GM19023 (cell line): ENCODE measurements around the gene AGAP4.
"Not testable (repeated sequence)": the region's sequence is repeated elsewhere in the genome, so short reads cannot be mapped to it uniquely, and the experiment has no call there.

Experiments
- ATAC-seq: cut with Tn5 transposase; IDR thresholded peaks from one replicate; pipeline ENCODE4 v1.9.1; 2021; ENCODE audit warnings: mild to moderate bottlenecking, moderate library complexity; ENCODE audit not compliant: unreplicated experiment

The AGAP4 gene

DNA sequence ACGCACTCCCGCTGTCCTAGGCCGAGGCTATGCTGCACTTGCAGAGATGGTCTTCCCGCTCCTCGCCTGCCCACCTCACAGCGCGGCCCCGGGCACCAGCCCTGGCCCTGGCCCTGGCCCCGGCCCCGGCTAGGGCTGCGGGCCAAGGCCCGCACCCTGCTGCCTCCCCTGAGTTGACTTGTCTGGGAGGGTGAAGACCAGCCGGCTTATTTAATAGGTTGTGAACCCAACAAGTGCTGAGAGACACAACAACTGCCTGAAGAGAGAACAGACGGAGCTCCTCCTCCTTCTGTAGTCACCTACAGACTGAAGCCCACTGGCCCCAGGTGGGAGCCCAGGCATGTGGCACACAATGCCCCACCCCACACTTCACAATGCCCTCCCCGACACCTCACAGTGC is at the start of gene AGAP4:
Gene AGAP4 (minus strand): TSS at position 101 of the 400 bp plus-strand sequence. CDS start 153 bp downstream, outside the sequence.
- ATAC-seq: not testable (repeated sequence)

DNA sequence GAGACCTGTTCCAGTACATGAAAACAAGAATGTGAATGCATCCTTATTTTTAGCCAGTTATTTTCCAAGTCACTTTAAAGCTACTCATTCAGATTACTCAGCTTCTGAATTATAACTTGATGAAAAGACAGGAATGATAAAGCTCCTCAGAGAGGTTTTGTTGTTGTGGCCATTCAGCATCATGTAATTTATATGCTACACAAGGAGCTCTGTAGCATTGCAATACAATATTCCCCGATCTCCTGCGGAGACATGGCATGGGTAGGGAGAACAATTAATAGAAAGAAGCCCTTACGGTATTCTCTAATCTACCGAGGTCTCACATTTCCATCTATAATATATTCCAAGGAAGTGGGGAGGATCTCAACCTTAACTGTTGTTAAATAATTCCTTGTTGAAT is 43.4 kb upstream of the AGAP4 start:
- not testable (repeated sequence) for ATAC-seq

DNA sequence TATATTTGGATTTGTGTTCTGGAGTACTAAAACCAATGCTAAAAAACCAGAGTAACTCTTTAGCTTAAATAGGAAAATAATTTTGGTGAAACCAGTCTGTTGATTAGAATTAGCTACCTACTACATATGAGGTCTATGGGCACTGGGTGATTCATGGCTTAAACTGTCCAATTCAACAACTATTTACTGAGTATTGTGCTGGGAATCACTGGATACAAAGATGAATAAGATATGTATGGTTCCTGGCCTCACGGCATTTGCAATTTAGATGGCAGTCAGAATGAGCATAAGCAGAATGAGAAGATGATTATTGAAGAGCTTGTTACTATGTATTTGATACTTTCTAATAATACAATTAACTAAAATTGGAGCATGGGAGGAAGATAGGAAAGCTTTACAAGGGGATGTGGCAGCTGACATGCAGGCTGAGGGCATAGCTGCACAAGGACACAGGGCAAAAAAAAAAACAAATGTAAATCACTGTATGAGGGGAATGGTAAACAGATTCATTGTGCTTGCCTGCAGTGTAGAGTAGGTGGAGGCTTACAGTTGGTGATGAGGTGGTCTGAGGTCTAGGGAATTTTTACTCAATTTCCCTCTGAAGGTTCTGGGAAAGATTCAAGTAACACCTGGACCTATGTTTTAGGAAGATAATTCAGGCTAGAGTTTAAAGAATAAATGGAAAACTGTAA is 42.4 kb upstream of the AGAP4 start:
- not testable (repeated sequence) for ATAC-seq

DNA sequence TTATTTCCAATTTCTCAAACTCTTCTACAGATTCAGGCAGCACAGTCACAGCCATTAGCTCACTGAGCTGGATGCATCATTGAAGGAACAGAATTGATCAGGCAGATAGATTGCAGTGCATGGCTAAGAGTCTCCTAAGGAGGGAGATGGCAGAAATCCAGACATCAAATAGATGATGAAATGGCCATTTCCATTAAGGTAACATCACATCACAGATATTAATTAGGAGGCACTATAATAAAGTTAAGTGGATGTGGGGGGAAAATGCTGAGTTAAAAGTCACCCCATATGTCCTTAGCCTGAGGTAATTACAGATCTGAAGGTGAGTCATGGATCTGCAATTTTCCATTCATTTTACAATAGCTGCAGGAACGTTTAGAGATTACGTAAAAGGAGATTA is 35.6 kb upstream of the AGAP4 start:
- not testable (repeated sequence) for ATAC-seq

DNA sequence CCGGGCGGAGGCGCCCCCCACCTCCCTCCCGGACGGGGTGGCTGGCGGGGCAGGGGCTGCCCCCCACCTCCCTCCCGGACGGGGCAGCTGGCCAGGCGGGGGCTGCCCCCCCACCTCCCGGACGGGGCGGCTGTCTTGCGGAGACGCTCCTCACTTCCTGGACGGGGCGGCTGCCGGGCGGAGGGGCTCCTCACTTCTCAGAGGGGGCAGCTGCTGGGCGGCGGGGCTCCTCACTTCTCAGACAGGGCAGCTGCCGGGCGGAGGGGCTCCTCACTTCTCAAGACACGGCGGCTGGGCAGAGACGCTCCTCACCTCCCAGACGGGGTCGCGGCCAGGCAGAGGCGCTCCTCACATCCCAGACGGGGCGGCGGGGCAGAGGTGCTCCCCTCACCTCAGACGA is 18.1 kb upstream of the AGAP4 start:
- not testable (repeated sequence) for ATAC-seq

DNA sequence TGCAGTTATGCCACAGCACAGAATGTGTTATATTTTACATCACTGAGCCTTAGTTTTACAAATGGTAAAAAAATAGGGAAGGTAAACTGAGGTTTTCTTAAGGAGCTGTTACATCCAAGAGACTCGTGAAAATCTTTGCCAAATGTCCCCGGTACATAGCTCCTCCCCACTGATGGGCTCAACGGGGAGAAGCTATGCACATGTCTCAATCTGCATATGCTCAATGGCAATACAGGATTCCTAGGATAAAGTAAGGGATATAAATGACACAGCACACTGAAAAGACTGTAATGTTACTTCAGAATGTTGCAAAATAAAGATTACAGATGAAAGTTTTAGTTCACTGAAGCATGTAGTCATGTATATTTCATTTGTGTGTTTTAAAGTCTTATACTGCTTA is 17.0 kb upstream of the AGAP4 start:
- ATAC-seq: not testable (repeated sequence)

DNA sequence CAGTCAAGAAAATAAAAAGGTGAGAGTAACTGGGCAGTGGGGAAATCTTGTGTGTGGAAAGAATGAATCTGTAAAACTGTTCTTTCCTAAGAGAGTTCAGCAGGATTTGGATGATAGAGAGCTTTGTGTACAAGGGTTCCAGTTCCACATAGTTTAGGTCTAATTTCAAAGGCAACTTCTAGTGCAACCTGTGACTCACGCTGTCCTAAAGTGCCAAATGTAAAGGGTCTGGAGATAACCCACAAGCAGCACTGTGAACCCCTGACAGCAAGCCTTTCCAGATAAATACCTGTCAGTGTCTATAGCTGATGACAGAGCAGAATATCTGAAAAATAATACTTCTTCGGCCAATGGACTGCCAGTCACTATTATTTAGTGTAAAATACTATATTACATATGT is 16.3 kb upstream of the AGAP4 start:
- ATAC-seq: not testable (repeated sequence)

DNA sequence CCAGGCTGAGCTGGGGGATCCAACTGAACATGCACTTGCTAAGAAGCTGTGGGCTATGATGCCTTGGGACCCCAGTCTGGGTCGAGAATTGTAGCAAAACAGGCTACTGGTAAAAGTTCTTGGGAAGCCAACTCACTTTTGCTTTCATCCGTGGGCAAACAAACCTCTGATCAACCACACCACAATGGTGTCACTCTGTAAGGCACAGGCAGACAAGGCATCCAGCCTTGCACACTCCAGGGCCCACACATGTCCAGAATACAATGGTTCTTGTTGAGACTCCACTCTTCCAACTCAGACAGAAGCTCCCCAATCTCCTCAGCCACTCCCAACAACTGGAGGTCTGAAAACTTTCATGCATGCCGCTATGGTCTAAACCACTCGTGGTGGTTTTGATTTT is 10.6 kb upstream of the AGAP4 start:
- ATAC-seq: not testable (repeated sequence)

DNA sequence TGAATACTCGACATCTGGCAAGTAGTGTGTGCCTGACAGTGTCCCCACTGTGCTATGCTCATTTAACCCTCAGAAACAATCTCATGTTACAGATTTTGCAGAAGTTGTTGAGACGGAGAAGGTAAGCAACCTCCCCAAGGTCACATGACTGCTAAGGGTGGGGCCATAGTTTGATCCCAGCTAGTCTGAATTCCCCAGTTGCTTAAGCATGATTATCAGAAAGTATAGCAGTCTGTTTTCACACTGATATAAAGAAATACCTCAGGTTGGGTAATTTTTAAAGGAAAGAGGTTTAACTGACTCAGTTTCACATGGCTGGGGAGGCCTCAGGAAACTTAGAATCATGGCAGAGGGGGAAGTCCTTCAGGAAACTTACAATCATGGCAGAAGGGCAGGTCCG is 1.2 kb upstream of the AGAP4 start:
- ATAC-seq: not testable (repeated sequence)

DNA sequence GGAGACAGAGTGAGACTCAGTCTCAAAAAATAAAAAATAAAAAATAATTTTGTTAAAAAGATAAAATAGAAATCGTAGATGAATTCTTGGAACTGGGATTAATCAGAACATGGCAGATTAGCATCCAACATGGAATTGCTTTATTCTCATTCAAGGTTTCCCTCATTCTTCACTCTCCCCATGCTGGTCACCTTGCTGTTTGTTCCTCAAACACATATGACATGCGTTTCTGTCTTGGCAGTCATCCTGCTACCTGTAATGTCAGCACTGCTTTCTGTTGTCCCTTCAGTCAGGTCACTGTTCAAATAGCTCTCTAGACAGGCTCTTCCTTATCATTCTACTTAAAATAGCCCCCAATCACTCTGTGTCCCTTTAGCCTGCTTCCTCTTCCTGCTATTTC is 24.4 kb downstream of the AGAP4 start:
- not testable (repeated sequence) for ATAC-seq

DNA sequence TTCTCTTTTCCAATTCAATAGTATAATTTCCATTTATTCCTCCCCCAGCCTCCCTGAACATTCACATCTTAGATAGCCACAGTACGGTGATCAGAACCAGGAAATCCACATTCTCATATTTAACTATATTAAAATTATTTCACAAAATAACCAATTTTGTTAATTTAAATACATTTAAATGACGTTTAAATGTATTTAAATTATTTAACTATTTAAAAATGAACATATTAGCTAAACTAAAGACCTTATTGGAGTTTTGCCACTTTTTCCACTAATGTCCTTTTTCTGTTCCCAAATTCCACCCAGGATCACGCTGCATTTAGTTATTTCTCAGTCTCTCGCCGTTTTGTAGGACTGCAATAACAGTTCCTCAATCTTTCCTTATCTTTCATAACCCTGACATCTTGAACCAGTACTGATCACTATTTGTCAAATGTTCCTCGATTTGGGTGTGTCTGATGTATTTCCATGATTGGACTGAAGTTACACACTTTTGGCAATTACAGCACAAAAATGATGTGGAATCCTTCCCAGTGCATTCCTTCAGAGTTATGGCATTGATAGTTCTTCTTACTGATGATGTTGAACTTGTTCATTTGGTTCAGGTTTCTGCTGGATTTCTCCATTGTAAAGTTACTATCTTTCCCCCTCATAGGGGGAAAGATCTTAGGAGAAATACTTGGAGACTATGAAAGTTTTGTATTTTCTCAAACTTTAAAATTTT is 27.0 kb downstream of the AGAP4 start:
- ATAC-seq: not testable (repeated sequence)

DNA sequence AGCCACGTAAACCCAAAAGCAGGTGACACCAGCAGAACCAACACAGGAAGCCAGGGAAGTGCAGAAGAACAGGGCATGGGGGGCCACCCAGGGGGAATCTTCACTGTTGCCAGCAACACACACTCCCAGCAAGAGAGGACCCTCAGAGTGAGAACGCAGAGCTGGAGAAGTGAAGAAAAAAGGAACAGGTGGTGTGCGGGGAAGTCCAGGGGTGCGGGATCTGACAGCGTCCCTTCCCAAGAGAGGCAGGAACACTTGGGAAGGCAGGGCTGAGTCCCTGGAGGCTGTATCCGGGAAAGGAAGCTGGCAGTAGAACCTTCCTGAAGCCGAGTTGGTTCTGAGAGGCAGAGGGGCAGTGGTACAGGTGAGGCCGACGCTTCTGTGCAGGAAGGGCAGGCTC is 27.7 kb downstream of the AGAP4 start:
- no peak for ATAC-seq

DNA sequence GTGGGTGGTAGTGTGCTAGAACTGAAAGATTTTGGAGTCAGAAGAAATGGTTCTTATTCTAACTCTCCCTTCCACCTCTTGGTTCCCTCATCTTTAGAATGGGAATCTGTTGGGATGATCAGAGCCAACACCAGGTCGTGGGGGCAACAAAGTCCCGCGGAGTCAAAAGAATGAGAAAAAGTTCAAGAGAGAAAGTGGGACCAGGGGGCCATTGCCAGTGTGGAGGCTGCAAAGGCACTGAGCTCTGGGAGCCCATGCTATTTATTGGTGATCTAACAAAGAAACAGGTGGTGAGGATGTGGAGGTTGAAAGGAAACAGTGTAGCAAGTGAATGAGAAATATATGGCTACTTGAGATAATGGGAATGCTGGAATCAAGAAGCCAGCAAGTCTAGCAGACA is 29.4 kb downstream of the AGAP4 start:
- ATAC-seq: no peak

DNA sequence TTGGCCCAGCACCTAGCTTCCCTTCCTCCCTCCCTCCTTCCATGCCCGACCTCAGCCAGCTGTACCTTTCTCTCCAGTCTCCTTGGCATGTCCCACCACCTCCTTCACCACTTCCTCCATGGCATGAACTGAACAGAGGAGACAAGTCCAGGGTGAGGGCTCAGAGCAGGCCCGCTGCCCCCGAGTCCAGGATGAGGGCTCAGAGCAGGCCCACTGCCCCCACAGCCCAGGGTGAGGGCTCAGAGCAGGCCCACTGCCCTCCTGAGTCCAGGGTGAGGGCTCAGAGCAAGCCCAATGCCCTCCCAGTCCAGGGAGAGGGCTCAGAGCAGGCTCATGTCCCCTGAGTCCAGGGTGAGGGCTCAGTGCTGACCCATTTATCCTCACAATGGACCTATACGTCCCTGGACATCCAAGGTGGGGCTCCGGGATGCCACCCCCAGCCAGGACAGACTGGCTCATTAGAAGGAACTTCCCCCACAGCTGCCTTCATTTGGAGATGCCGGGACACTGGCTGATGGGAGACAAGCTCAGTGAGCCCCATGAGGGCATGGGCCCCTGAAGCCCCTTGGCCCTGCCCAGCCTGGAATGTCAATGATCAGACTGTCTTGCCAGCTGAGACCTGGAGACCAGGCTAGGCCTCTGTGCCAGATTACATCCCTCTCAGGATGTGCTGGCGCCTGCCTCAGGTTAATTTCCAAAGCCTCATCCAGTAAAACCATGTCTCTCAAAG is 30.0 kb downstream of the AGAP4 start:
- ATAC-seq: no peak

DNA sequence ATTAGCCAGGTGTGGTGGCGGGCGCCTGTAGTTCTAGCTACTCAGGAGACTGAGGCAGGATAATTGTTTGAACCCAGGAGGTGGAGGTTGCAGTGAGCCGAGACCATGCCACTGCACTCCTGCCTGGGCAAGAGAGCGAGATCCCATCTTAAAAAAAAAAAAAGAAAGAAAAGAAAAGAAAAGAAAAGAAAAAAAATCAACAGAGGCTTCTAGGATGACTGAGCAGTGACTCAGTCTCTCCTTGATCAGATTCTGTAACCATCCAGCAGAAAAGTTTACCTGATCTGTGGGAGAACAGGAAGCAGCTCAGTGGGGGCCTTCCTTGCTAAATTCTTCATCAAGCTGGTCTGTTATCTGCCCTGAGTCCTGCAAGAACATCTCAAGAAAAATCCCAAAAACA is 33.2 kb downstream of the AGAP4 start:
- not testable (repeated sequence) for ATAC-seq

DNA sequence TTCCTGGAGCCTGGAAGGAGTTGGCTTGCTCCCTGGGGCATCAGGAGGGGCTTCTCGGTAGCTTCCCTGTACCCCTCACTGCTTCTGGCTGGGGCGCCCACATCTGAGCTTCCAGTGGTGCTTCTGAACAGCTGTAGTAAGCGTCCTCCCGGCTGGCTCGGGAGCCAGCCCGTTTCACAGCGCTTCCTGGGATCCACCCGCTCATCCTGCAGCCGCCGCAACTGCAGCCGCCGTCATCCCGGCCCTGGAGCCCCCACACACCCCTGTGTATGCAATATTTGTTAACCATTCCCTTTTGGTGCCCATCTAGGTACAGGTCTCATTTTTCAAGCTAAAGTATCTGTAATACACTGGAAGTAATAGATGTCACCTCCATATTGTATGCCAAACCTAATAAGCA is 34.3 kb downstream of the AGAP4 start:
- not testable (repeated sequence) for ATAC-seq

DNA sequence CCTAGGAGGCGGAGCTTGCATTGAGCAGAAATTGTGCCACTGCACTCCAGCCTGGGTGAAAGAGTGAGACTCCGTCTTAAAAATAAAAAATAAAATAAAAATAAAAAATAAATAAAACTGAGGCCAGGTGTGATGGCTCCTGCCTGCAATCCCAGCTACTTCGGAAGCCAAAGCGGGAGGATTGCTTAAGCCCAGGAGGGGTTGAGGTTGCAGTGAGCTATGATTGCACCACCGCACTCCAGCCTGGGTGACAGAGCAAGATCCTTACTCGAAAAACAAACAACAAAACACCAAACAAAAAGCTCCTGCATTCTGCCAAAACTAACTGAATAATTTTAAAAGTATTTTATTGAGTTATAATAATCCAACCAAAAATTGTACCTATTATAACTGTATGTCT is 36.2 kb downstream of the AGAP4 start:
- ATAC-seq: no peak

DNA sequence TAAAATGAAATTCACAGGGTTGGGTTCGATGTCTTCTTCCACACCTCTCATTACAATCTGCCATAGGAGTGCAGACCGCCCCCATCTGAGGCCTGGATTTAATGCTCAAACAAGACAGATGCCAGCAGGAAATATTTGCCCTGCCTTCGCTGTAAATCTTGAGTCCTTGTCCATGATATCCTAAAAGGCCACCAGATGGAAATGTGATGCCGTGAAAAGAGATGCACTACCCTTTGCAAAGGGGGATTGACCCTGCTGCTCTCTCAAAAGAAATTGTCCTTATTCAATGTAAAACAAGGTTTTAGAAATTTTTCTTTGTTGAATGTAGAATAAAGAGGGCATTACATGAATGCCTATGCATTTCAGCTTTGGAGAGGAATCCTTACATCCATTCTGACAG is 37.5 kb downstream of the AGAP4 start:
- no peak for ATAC-seq

DNA sequence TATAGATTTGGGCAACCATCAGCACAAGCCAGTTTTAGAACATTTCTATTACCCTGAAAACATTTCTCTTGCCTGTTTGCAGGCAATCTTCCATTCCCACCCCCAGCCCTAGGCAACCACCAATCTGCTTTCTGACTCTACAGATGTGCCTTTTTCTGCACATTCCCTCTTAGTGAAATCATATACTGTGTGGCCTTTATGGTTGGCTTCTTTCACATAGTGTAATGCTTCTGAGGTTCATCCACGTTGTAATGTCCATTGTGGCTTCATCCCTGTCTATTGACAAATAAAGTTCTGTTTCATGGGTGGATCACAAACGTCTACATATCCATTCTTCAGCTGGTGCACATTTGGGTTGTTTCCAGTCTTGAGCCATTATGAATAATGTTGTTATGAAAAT is 42.3 kb downstream of the AGAP4 start:
- not testable (repeated sequence) for ATAC-seq

DNA sequence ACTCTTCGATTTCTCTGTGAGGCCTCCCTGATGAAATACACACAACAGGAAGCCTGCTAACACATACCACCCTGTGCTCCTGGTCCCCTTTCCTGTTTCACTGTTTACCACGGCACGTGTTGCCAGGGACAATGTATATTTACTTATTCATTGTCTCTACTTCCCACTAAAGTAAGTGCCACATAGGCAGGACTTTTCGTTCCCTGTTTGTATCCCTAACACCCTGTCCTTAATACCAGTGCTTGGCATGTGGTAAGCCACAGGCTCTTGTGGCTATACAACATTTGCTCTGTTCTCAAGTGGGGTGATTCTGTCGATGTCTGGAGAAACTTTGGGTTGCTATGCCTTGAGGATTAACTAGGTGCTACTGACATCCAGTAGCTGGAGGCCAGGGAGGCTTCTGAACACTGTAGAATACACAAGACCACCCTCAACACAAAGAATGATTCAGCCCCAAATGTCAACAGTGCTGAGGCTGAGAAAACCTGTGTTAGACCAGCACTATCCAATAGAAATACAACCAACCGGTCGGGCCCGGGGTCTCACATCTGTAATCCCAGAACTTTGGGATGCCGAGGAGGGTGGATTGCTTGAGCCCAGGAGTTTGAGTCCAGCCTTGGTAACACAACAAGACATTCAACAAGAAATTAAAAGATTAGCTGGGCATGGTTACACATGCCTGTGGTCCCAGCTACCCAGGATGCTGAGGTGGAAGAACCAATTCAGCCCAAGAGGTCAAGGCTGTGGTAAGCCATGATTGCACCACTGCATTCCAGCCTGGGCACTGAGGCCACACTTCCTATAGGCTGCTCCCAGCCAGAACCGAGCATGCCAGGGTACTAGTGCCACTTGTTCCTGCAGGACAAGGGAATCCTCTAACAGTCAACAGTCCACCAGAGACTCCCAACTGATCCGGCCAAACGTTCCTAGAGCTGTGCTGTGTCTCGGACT is 44.0 kb downstream of the AGAP4 start:
- not testable (repeated sequence) for ATAC-seq

DNA sequence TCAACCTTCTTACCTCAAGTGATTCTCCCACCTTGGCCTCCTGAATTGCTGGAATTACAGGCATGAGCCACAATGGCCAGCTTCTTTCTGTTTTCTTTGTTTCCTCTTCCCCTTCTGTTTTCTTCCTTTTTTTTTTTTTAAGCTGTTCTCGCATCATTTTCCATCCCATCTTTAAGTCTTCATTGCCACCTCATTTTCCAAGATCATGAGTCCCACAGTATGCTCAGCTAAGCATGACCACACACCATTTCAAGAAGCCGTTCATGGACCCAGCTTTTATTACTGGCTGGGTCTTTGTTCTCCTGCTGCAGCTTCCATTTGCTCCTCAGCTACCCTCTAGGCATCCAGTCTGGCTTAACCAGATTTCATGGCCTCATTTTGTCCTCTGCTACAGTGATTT is 52.5 kb downstream of the AGAP4 start:
- not testable (repeated sequence) for ATAC-seq
